GM12878 (cell line): ENCODE data around the gene CANT1. TPM values are rescaled to one million over a fixed set of nuclear protein-coding genes. Genes with fewer than 3 reads are reported as not detected.

ENCODE experiments used
- ATAC-seq: fragments of 200-7000 bp; cut with Tn5 transposase; 3 replicates; pipeline ENCODE4 v1.9.1; 2020; ENCODE audit warnings: mild to moderate bottlenecking, moderate library complexity
- BruUV-seq: library from RNA; stranded (reverse); fragments of 400-500 nt; replicated peaks from 2 replicates; lab custom pipeline; 2021; lab: Mats Ljungman, UMichigan
- CTCF ChIA-PET: fragments of 300-600 bp; sonication (Branson Sonifier 250); formaldehyde crosslinking; extraction: SDS; loops from one replicate; lab custom pipeline; 2021; ENCODE audit warnings: inconsistent platforms; lab: Yijun Ruan, JAX
- POLR2A ChIA-PET: fragments of 350-600 bp; formaldehyde crosslinking; extraction: SDS; loops from one replicate; lab custom pipeline; 2021; ENCODE audit warnings: inconsistent platforms; lab: Charles Lee
- RAD21 ChIA-PET: fragments of 300-600 bp; sonication (Branson Sonifier 250); formaldehyde crosslinking; loops from one replicate; lab custom pipeline; 2023; ENCODE audit warnings: antibody characterized with exemption; ENCODE audit not compliant: unreplicated experiment; lab: Charles Lee
- SMC1A ChIA-PET: fragments of 300-600 bp; sonication (Branson Sonifier 250); formaldehyde crosslinking; loops from one replicate; lab custom pipeline; 2023; ENCODE audit not compliant: unreplicated experiment, uncharacterized antibody; lab: Charles Lee
- DNase-seq: peaks from one replicate; pipeline ENCODE4 v3.0.0-alpha.2; 2011; ENCODE audit warnings: low read depth, low spot score
- FAIRE-seq: peaks from 3 replicates; lab custom pipeline; 2011; peaks lifted over from hg19 to GRCh38; lab: Jason Lieb, UNC
- H2AFZ ChIP-seq: 2 replicates; pipeline ENCODE4 v1.6.0; 2011; ENCODE audit warnings: low read depth, low read length, control low read depth; ENCODE audit not compliant: control insufficient read depth
- H3K27ac ChIP-seq: 2 replicates; pipeline ENCODE4 v1.5.1; 2011; ENCODE audit warnings: control low read depth; ENCODE audit not compliant: control insufficient read depth, insufficient read depth
- H3K27me3 ChIP-seq, 2 experiments: replicated peaks in 1 of 2; 2 replicates each; pipeline versions ENCODE4 v1.6.0 to v1.6.1; 2011; ENCODE audit warnings: low read length in 1 of 2; ENCODE audit not compliant: control insufficient read depth in 2 of 2, insufficient read depth in 2 of 2
- H3K36me3 ChIP-seq, 2 experiments: 2 replicates each; pipeline ENCODE4 v1.5.1; 2011; ENCODE audit warnings: low read length in 1 of 2; ENCODE audit not compliant: control insufficient read depth in 2 of 2, insufficient read depth in 2 of 2
- H3K4me1 ChIP-seq: 2 replicates; pipeline ENCODE4 v1.6.1; 2011; ENCODE audit warnings: mild to moderate bottlenecking, low read length, moderate library complexity, mixed read lengths; ENCODE audit not compliant: control insufficient read depth, insufficient read depth
- H3K4me2 ChIP-seq: 2 replicates; pipeline ENCODE4 v1.6.0; 2011; ENCODE audit warnings: control low read depth; ENCODE audit not compliant: control insufficient read depth, insufficient read depth
- H3K4me3 ChIP-seq: fragments of 200-600 bp; sonication (generic); 2 replicates; pipeline ENCODE4 v1.5.1; 2016
- H3K79me2 ChIP-seq: 2 replicates; pipeline ENCODE4 v1.6.0; 2011; ENCODE audit warnings: low read length; ENCODE audit not compliant: control insufficient read depth, insufficient read depth
- H3K9ac ChIP-seq: 2 replicates; pipeline ENCODE4 v1.8.0; 2011; ENCODE audit warnings: low read length, control low read depth, mixed read lengths; ENCODE audit not compliant: control insufficient read depth, insufficient read depth
- H3K9me3 ChIP-seq: replicated peaks from 3 replicates; pipeline ENCODE4 v1.5.1; 2011; ENCODE audit warnings: mild to moderate bottlenecking, low read length; ENCODE audit not compliant: control insufficient read depth, insufficient read depth
- H4K20me1 ChIP-seq: 2 replicates; pipeline ENCODE4 v1.6.0; 2011; ENCODE audit not compliant: control insufficient read depth, insufficient read depth
- ATF3 ChIP-seq: IDR thresholded peaks from 2 replicates; pipeline ENCODE4 v1.6.1; 2011; ENCODE audit warnings: low read depth, mild to moderate bottlenecking, low read length, moderate library complexity, borderline replicate concordance; ENCODE audit errors: extremely low read depth
- FOXM1 ChIP-seq: IDR thresholded peaks from 2 replicates; pipeline ENCODE4 v1.6.1; 2012; ENCODE audit warnings: low read depth, mild to moderate bottlenecking, inconsistent platforms, low read length, moderate library complexity
- GATAD2B ChIP-seq: fragments of 450-650 bp; conservative IDR thresholded peaks from 2 replicates; pipeline ENCODE4 v1.6.1; 2017; ENCODE audit warnings: low read depth, mild to moderate bottlenecking, moderate library complexity
- HCFC1 ChIP-seq: fragments of 150-350 bp; IDR thresholded peaks from 2 replicates; pipeline ENCODE4 v1.6.1; 2014; ENCODE audit warnings: low read length
- HDAC2 ChIP-seq: fragments of 200-600 bp; sonication (generic); IDR thresholded peaks from 2 replicates; pipeline ENCODE4 v1.6.1; 2017
- IRF3 ChIP-seq: fragments of 450-650 bp; IDR thresholded peaks from 2 replicates; pipeline ENCODE4 v1.6.1; 2014; ENCODE audit warnings: mild to moderate bottlenecking
- IRF5 ChIP-seq: fragments of 450-650 bp; IDR thresholded peaks from 2 replicates; pipeline ENCODE4 v1.6.1; 2017; ENCODE audit warnings: borderline replicate concordance
- NBN ChIP-seq: fragments of 450-650 bp; IDR thresholded peaks from 2 replicates; pipeline ENCODE4 v1.6.1; 2016
- NR2C2 ChIP-seq: IDR thresholded peaks from 2 replicates; pipeline ENCODE4 v1.6.1; 2011; ENCODE audit warnings: borderline replicate concordance, low read depth; ENCODE audit not compliant: control insufficient read depth, insufficient read length
- PKNOX1 ChIP-seq: fragments of 450-650 bp; IDR thresholded peaks from 2 replicates; pipeline ENCODE4 v1.6.1; 2016; ENCODE audit warnings: mild to moderate bottlenecking
- POLR2AphosphoS5 ChIP-seq: IDR thresholded peaks from 2 replicates; pipeline ENCODE4 v1.6.1; 2011; ENCODE audit warnings: mild to moderate bottlenecking, low read length, inconsistent platforms
- PRDM15 ChIP-seq: fragments of 450-650 bp; formaldehyde crosslinking; IDR thresholded peaks from 2 replicates; pipeline ENCODE4 v1.4.0; 2020; ENCODE audit warnings: mild to moderate bottlenecking, moderate library complexity
- SMC3 ChIP-seq: IDR thresholded peaks from 2 replicates; pipeline ENCODE4 v1.6.1; 2011; ENCODE audit warnings: low read length, improper control_type of control experiment, borderline replicate concordance
- YY1 ChIP-seq: IDR thresholded peaks from 2 replicates; pipeline ENCODE4 v1.6.1; 2011; ENCODE audit warnings: low read depth, mild to moderate bottlenecking, low read length
- WGBS: methylation state at CpG from one replicate; pipeline ENCODE4 v1.1.6; 2016; ENCODE audit warnings: low lambda C conversion rate; ENCODE audit not compliant: insufficient replicate concordance, insufficient coverage; ENCODE audit errors: missing lambda C conversion rate; 5-methylcytosine and 5-hydroxymethylcytosine counted together
- in situ Hi-C: fragments of 300-500 bp; cut with MboI; formaldehyde crosslinking; loops from 9 replicates; pipeline ENCODE4 v1.14.3; 2018; ENCODE audit warnings: mixed read lengths
- intact Hi-C: fragments of 100-400 bp; cut with micrococcal nuclease; formaldehyde crosslinking; loops from one replicate; pipeline ENCODE4 v1.14.2; 2022; ENCODE audit not compliant: unreplicated experiment
- polyA plus RNA-seq, 11 experiments: library from polyadenylated mRNA; depleted of rRNA in 4 of 11; unstranded in 6 of 11; stranded (reverse) in 5 of 11; fragments of >200 nt; fragmentation: Nextera tagmentation in 4 of 11; fragmentation: Illumina TruSeq in 1 of 11; extraction: Ambion mirVana in 4 of 11; extraction: Trizol in 1 of 11; gene quantifications; 1 replicate in 1 of 11; 2 replicates in 10 of 11; pipeline versions ENCODE4 v1.2.1 to v1.2.3, GENCODE V29; 2011 to 2016; ENCODE audit warnings: inconsistent platforms in 2 of 11, missing spikeins in 2 of 11, low read depth in 1 of 11
- total RNA-seq, 4 experiments: library from RNA; depleted of rRNA in 3 of 4; stranded (reverse); fragments of >200 nt in 3 of 4; fragmentation: Illumina TruSeq in 1 of 4; extraction: Trizol in 1 of 4; gene quantifications; 2 replicates each; pipeline versions ENCODE4 v1.2.1 to v1.2.3, GENCODE V29; 2013 to 2021

CANT1 gene
- total and polyA plus RNA-seq, 10 of the 15 experiments (the other 5 are each of a cell fraction or from before 2014, with no cell fraction given), result 2.2 to 59.2 (median 20.2) TPM

- ATAC-seq, result no peak
- CTCF ChIA-PET, result interaction anchor here (0.7 kb wide), 1 partner anchor 1244 kb away, joined by 3 read pairs; no protein-coding TSS in a partner anchor
- H3K27ac ChIP-seq, result no peak overlapping the region
- H2AFZ ChIP-seq, result no peak overlapping the region
- in situ Hi-C loops (no loop called here), intact Hi-C loops (no loop called here)
- SMC1A ChIA-PET, result no interaction called here
- no peaks in the 10 kb centered on the region for H3K79me2 ChIP-seq
- no peak for FAIRE-seq
- no TSS peak for BruUV-seq
- no peaks in the 10 kb centered on the region; the same call in 2 of the 3 replicates for H3K9me3 ChIP-seq
- no peaks in the 10 kb centered on the region for H3K27me3 ChIP-seq
- WGBS, result 96% methylated on average over 29 of the region's 29 CpGs
- no peak overlapping the region for H3K9ac ChIP-seq
- peaks cover 5 to 18% of the 10 kb centered on the region in 2 experiments for H3K36me3 ChIP-seq
- POLR2A ChIA-PET, result no interaction called here
- peaks cover 5% of the 10 kb centered on the region; the same call in 1 of the 2 replicates for H4K20me1 ChIP-seq
- no peak for DNase-seq
- H3K4me3 ChIP-seq, result no peak overlapping the region
- peaks cover 10% of the 10 kb centered on the region; the same call in 1 of the 2 replicates for H3K4me1 ChIP-seq
- H3K4me2 ChIP-seq, result no peak overlapping the region
- RAD21 ChIA-PET, result no interaction called here
- no peak for TF ChIP-seq SMC3
- TF ChIP-seq FOXM1, result no peak
- TF ChIP-seq PRDM15 (CRISPR knock-in tag), result no peak
- TF ChIP-seq HCFC1, result no peak
- no peak for TF ChIP-seq IRF3
- TF ChIP-seq IRF5, result no peak
- TF ChIP-seq YY1, result no peak
- TF ChIP-seq POLR2AphosphoS5, result no peak
- no peak for TF ChIP-seq NR2C2
- no peak for TF ChIP-seq GATAD2B
- TF ChIP-seq HDAC2, result no peak
- TF ChIP-seq NBN, result no peak
- no peak for TF ChIP-seq ATF3
- TF ChIP-seq PKNOX1, result no peak
Measured at GRCh38 chr17:78990349-78991016, 19.1 kb downstream of the CANT1 start.
